ENCODE results near the gene STPG1. TPM values are rescaled to one million over a fixed set of nuclear protein-coding genes. Genes with fewer than 3 reads are reported as not detected.
"Not testable (repeated sequence)": the region's sequence is repeated elsewhere in the genome, so short reads cannot be mapped to it uniquely, and the experiment has no call there.

The STPG1 gene
- 6.1 and 6.6 TPM in 2 replicates for polyA plus RNA-seq (2013)

- H2BK120ac ChIP-seq (ENCODE audit: insufficient read depth, low read length, poor library complexity): peak within 1 kb of the TSS; percentile 15
- H3K79me1 ChIP-seq (ENCODE audit: low read length): peaks cover 10% of the 10 kb centered on the region
- no peaks in the 10 kb centered on the region for H3K36me3 ChIP-seq (ENCODE audit: control insufficient read depth in 1 of 2, insufficient read depth in 2 of 2, low read length in 2 of 2)
- peak within 1 kb of the TSS; percentile 57 for H4K12ac ChIP-seq (ENCODE audit: low read depth, low read length)
- peak within 1 kb of the TSS; percentile 79 for H3K4me3 ChIP-seq (ENCODE audit: low read depth, low read length)
- peak within 1 kb of the TSS; percentile 76 for H3K4me2 ChIP-seq (ENCODE audit: low read length)
- peak within 1 kb of the TSS; percentile 75 for H2AFZ ChIP-seq (ENCODE audit: insufficient read depth, low read length, poor library complexity)
- WGBS (ENCODE audit: extremely low coverage, insufficient coverage, insufficient read length): no CpG with 5 or more reads among the region's 48 CpGs
- no peak within 1 kb of the TSS for H2BK12ac ChIP-seq (ENCODE audit: low read length)
- peaks cover 5 to 8% of the 10 kb centered on the region in 2 experiments for H3K4me1 ChIP-seq (ENCODE audit: control insufficient read depth in 1 of 2, insufficient read depth in 2 of 2, low read length in 2 of 2)
- DNase-seq: peak; percentile 92 to 100
- H3K4ac ChIP-seq (ENCODE audit: low read depth, low read length): no peak within 1 kb of the TSS
- H3K79me2 ChIP-seq (ENCODE audit: control insufficient read depth, insufficient read depth, low read length, poor library complexity): peaks cover 2% of the 10 kb centered on the region
- no peak within 1 kb of the TSS for H2AK5ac ChIP-seq (ENCODE audit: low read length)
- peak within 1 kb of the TSS; percentile 86 for H4K8ac ChIP-seq (ENCODE audit: low read depth, low read length)
- H3K9ac ChIP-seq (ENCODE audit: low read length): peak within 1 kb of the TSS; percentile 61
- peak within 1 kb of the TSS; percentile 59 for H3K14ac ChIP-seq (ENCODE audit: low read length)
- H3K9me3 ChIP-seq (ENCODE audit: insufficient read depth, low read depth, low read length): no peaks in the 10 kb centered on the region
- H2BK5ac ChIP-seq (ENCODE audit: low read depth, low read length, poor library complexity): no peak within 1 kb of the TSS
- peak within 1 kb of the TSS; percentile 10 for H3K18ac ChIP-seq (ENCODE audit: low read length)
- peak within 1 kb of the TSS; percentile 52 for H4K91ac ChIP-seq (ENCODE audit: low read depth, low read length)
- no peak within 1 kb of the TSS for H3K27ac ChIP-seq (ENCODE audit: low read depth, low read length)
- no peaks in the 10 kb centered on the region for H3K27me3 ChIP-seq (ENCODE audit: insufficient read depth, low read length)
- no peak within 1 kb of the TSS for H3K23ac ChIP-seq (ENCODE audit: low read length)
Observed at GRCh38 chr1:24413350-24414163, at the start of gene STPG1. TSS of gene STPG1 (minus strand) at chr1:24413782. CDS start at chr1:24401388, 12,394 bp downstream.

- not testable (repeated sequence) for H3K18ac ChIP-seq (ENCODE audit: low read length); H2BK120ac ChIP-seq (ENCODE audit: insufficient read depth, low read length, poor library complexity); DNase-seq; H3K4me1 ChIP-seq (ENCODE audit: control insufficient read depth in 1 of 2, insufficient read depth in 2 of 2, low read length in 2 of 2); H4K8ac ChIP-seq (ENCODE audit: low read depth, low read length); H3K14ac ChIP-seq (ENCODE audit: low read length); H3K9ac ChIP-seq (ENCODE audit: low read length); H3K4me3 ChIP-seq (ENCODE audit: low read depth, low read length); H3K9me3 ChIP-seq (ENCODE audit: insufficient read depth, low read depth, low read length); H2AK5ac ChIP-seq (ENCODE audit: low read length); H3K23ac ChIP-seq (ENCODE audit: low read length); H4K91ac ChIP-seq (ENCODE audit: low read depth, low read length); H2BK12ac ChIP-seq (ENCODE audit: low read length); H3K79me1 ChIP-seq (ENCODE audit: low read length); H2AFZ ChIP-seq (ENCODE audit: insufficient read depth, low read length, poor library complexity); H3K4ac ChIP-seq (ENCODE audit: low read depth, low read length); H3K4me2 ChIP-seq (ENCODE audit: low read length); H3K27ac ChIP-seq (ENCODE audit: low read depth, low read length); H2BK5ac ChIP-seq (ENCODE audit: low read depth, low read length, poor library complexity); H4K12ac ChIP-seq (ENCODE audit: low read depth, low read length); H3K27me3 ChIP-seq (ENCODE audit: insufficient read depth, low read length); H3K79me2 ChIP-seq (ENCODE audit: control insufficient read depth, insufficient read depth, low read length, poor library complexity)
- no CpG with 5 or more reads among the region's 4 CpGs for WGBS (ENCODE audit: extremely low coverage, insufficient coverage, insufficient read length)
- peaks cover 0 to 15% of the 10 kb centered on the region in 2 experiments for H3K36me3 ChIP-seq (ENCODE audit: control insufficient read depth in 1 of 2, insufficient read depth in 2 of 2, low read length in 2 of 2)
Observed at GRCh38 chr1:24462128-24462527, 48.5 kb upstream of the STPG1 start.

- no peak overlapping the region for H2BK120ac ChIP-seq (ENCODE audit: insufficient read depth, low read length, poor library complexity)
- H3K9ac ChIP-seq (ENCODE audit: low read length): no peak overlapping the region
- H3K23ac ChIP-seq (ENCODE audit: low read length): no peak overlapping the region
- no peak overlapping the region for H4K12ac ChIP-seq (ENCODE audit: low read depth, low read length)
- H3K79me1 ChIP-seq (ENCODE audit: low read length): no peaks in the 10 kb centered on the region
- no peaks in the 10 kb centered on the region for H3K9me3 ChIP-seq (ENCODE audit: insufficient read depth, low read depth, low read length)
- peaks cover 0 to 11% of the 10 kb centered on the region in 2 experiments for H3K36me3 ChIP-seq (ENCODE audit: control insufficient read depth in 1 of 2, insufficient read depth in 2 of 2, low read length in 2 of 2)
- no peak overlapping the region for H3K4me2 ChIP-seq (ENCODE audit: low read length)
- no peak overlapping the region for H3K18ac ChIP-seq (ENCODE audit: low read length)
- no peak overlapping the region for H3K4me3 ChIP-seq (ENCODE audit: low read depth, low read length)
- H3K27ac ChIP-seq (ENCODE audit: low read depth, low read length): no peak overlapping the region
- H4K8ac ChIP-seq (ENCODE audit: low read depth, low read length): no peak overlapping the region
- no peak overlapping the region for H4K91ac ChIP-seq (ENCODE audit: low read depth, low read length)
- no CpG with 5 or more reads among the region's 6 CpGs for WGBS (ENCODE audit: extremely low coverage, insufficient coverage, insufficient read length)
- no peaks in the 10 kb centered on the region for H3K79me2 ChIP-seq (ENCODE audit: control insufficient read depth, insufficient read depth, low read length, poor library complexity)
- no peak overlapping the region for H3K14ac ChIP-seq (ENCODE audit: low read length)
- DNase-seq: no peak
- H2BK5ac ChIP-seq (ENCODE audit: low read depth, low read length, poor library complexity): no peak overlapping the region
- H3K27me3 ChIP-seq (ENCODE audit: insufficient read depth, low read length): no peaks in the 10 kb centered on the region
- no peak overlapping the region for H2AK5ac ChIP-seq (ENCODE audit: low read length)
- no peak overlapping the region for H2AFZ ChIP-seq (ENCODE audit: insufficient read depth, low read length, poor library complexity)
- H3K4me1 ChIP-seq (ENCODE audit: control insufficient read depth in 1 of 2, insufficient read depth in 2 of 2, low read length in 2 of 2): peaks cover 0 to 2% of the 10 kb centered on the region in 2 experiments
- no peak overlapping the region for H2BK12ac ChIP-seq (ENCODE audit: low read length)
- H3K4ac ChIP-seq (ENCODE audit: low read depth, low read length): no peak overlapping the region
Observed at GRCh38 chr1:24459551-24460266, 46.1 kb upstream of the STPG1 start.

GRCh38 chr1:24457866-24458265 lies 44.3 kb upstream of the STPG1 start:
- Histone ChIP-seq H2BK120ac (ENCODE audit: insufficient read depth, low read length, poor library complexity) (no peak overlapping the region), H3K79me2 (ENCODE audit: control insufficient read depth, insufficient read depth, low read length, poor library complexity) (no peaks in the 10 kb centered on the region), H3K4me2 (ENCODE audit: low read length) (no peak overlapping the region), H4K91ac (ENCODE audit: low read depth, low read length) (no peak overlapping the region), H3K9me3 (ENCODE audit: insufficient read depth, low read depth, low read length) (no peaks in the 10 kb centered on the region), H3K4ac (ENCODE audit: low read depth, low read length) (no peak overlapping the region), H4K8ac (ENCODE audit: low read depth, low read length) (no peak overlapping the region), H3K23ac (ENCODE audit: low read length) (no peak overlapping the region), H3K4me3 (ENCODE audit: low read depth, low read length) (no peak overlapping the region), H2AK5ac (ENCODE audit: low read length) (no peak overlapping the region), H2BK5ac (ENCODE audit: low read depth, low read length, poor library complexity) (no peak overlapping the region), H3K27me3 (ENCODE audit: insufficient read depth, low read length) (no peaks in the 10 kb centered on the region), H3K27ac (ENCODE audit: low read depth, low read length) (no peak overlapping the region), H4K12ac (ENCODE audit: low read depth, low read length) (no peak overlapping the region), H3K9ac (ENCODE audit: low read length) (no peak overlapping the region), H3K14ac (ENCODE audit: low read length) (no peak overlapping the region), H3K79me1 (ENCODE audit: low read length) (no peaks in the 10 kb centered on the region), H2AFZ (ENCODE audit: insufficient read depth, low read length, poor library complexity) (no peak overlapping the region), H3K4me1 (ENCODE audit: control insufficient read depth in 1 of 2, insufficient read depth in 2 of 2, low read length in 2 of 2) (no peaks in the 10 kb centered on the region), H3K18ac (ENCODE audit: low read length) (no peak overlapping the region), H2BK12ac (ENCODE audit: low read length) (no peak overlapping the region), H3K36me3 (ENCODE audit: control insufficient read depth in 1 of 2, insufficient read depth in 2 of 2, low read length in 2 of 2) (peaks cover 0 to 14% of the 10 kb centered on the region in 2 experiments)
- no CpG with 5 or more reads among the region's 3 CpGs for WGBS (ENCODE audit: extremely low coverage, insufficient coverage, insufficient read length)
- peak; percentile 85 for DNase-seq
